SKM-1 treated with dmso at 0.1 percent for 144 hours (cell line): Measurements from ENCODE around the gene SBF1.
"Not testable (repeated sequence)": the region's sequence is repeated elsewhere in the genome, so short reads cannot be mapped to it uniquely, and the experiment has no call there.

Source experiments
- DNase-seq: peaks from one replicate; lab custom pipeline; 2025; ENCODE audit not compliant: unreplicated experiment; lab: John Stamatoyannopoulos, UW

SBF1 gene

DNA sequence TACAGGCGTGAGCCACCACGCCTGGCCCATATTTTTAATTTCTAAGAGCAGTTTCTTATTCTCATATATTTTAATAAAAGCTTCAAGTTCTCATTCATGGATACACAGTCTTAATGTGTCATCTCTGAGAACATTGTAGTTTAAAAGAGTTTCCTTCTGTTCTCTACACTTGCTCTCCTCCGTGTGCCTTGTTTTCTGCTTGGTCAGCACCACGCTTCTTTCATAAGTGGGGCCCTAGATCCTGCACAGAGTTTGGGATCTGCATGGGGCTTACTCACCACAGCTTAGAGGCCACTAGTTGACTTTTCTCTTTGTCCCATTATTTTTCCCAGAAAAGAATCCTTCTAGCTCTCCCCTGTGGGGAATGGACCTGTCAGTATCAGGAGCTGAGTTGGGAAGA lies 72.9 kb downstream of the SBF1 start:
- DNase-seq, result no peak

DNA sequence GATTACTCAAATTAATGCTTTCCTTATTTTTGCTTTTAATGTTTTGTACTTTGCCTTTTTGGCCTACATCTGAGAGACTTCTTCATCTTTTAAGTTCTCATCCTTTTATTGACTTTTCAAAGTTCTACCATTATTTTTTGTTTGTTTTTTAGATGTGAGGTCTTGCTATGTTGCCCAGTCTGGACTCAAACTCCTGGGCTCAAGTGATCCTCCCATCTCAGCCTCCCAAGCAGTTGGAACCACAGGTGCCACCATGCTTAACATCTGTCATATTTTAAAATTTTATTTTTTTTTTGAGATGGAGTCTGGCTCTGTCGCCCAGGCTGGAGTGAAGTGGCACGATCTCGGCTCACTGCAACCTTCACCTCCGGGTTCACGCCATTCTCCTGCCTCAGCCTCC lies 73.9 kb downstream of the SBF1 start:
- no peak for DNase-seq

DNA sequence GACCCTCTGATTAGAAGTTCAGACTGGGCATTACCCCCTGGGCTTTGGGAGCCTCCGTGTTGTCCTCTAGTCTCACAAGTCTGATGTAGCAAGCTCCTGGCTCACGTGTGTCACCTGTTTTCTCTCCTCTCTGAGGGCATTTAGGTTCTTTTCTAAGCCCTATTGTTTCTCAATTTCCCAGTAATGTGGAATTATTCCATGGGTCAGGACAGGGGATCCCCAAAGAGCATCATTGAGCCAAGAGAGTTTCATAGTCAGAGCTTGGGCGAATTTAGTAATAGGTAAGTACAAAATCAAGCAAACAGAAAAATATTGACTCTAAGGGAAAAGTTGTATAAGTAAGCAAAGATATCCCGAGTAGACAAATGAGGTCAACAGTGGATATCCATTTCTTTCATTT lies 74.4 kb downstream of the SBF1 start:
- DNase-seq, result no peak

- peak; percentile 46 for DNase-seq
Measured at GRCh38 chr22:50399751-50400331, 75.0 kb downstream of the SBF1 start.

DNA sequence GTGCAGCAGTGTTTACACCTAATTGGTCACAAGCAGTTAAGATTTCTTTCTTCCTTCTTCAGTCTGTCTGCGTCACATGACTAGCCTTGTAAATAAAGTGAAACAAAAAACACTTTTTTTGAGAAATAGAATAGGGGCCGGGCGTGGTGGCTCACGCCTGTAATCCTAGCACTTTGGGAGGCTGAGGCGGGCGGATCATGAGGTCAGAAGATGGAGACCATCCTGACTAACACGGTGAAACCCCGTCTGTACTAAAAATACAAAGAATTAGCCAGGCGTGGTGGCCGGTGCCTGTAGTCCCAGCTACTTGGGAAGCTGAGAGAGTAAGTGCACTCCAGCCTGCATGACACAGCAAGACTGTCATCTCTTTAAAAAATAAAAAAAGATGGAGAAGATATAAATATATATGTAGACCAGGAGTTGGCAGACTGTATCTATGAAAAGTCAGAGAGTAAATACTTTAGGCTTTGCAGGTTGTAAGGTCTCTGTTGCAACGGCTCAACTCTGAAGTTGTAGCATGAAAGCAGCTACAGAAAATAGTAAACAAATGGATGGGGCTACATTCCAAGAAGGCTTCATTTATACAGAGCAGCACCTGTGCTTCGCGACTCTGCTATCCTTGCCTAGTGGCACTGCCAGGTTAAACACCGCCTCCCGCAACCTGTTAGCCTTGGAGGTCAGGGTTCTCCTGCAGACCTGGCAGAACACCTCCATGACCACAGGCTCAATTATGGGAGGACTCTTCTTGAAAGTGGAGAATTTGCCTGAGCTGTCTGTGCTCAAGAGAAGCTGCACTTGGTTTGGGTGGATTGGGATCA lies 75.8 kb downstream of the SBF1 start:
- DNase-seq, result no peak

GRCh38 chr22:50397371-50398060 lies 77.3 kb downstream of the SBF1 start:
- DNase-seq, result not testable (repeated sequence)

DNA sequence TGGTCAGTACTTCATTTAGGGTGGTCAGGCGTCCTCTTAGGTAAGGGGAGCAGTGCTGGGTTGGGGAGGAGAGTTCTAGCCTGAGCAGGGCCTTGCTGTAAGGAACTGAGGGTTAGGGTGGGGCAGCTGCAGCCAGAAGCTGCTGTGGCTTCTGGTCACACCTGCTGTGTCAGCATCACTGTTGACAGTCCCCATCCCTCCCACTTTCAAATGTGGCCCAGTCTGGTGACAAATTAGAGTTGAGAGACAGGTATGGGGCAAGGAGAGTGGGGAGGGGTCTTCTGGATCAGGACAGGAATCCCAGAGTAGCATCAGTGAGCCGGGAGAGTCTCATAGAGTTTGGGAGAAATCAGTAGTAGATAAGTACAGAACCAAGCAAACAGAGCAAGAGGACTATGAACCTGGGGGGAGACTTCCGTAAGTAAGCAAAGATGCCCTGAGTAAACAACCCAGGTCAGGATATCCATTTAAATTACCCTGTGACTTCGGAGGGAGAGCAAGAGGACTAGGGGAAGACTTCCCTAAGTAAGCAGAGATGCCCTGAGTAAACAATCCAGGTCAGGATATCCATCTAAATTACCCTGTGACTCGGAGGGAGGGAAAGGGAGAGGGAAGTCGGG lies 78.0 kb downstream of the SBF1 start:
- no peak for DNase-seq
